GM18508 (cell line): ENCODE data around the gene C19orf44.

Experiments
- ATAC-seq: cut with Tn5 transposase; IDR thresholded peaks from one replicate; pipeline ENCODE4 v1.9.1; 2021; ENCODE audit warnings: moderate number of reproducible peaks; ENCODE audit not compliant: insufficient read depth, unreplicated experiment

The C19orf44 gene

DNA sequence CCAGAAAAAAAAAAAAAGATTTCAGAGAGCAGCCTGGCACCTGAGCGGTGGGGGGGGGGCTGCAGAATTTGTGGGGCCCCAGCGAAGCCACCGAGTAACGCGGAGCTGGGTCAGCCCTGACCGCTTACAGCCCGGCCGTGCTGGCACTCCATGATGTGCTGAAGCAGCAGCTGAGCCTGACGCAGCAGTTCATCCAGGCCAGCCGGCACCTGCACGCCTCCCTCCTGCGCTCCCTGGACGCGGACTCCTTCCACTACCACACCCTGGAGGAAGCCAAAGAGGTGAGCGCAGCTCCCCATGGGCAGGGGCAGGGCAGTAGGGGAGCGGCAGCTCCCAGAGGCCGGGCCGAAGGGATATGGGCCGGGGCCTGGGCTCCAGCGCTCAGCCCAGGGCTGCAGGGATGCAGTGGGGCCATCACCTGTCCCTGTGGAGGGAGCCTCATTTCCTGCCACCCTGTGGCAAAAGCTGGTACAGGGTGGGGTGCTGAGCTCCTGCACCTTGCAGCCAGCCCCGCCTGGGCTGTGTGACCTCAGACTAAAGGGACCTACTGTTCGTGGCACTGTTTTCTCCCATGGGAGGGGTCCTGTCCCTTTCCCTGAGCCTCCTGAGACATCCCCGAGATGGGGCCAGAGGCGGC, 18.3 kb downstream of the C19orf44 start:
- ATAC-seq: no peak

DNA sequence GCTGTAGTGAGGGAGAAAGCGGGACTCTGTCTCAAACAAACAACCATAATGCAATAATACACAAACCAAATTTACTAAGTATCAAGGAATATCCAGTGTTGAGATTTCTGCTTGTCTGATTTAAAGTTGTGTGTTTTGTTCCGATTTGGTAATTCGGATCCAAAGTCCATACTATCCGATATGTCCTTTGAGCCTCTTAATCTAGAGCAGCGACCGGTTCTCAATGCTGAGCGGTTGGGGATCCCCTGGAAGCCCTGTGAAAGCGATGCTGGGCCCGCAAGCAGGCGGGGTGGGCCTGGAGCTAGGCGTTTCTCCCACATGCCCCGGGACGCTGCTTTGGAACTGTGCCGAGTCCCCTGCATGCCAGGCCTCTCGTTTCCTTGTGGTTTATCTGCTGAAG, 20.2 kb downstream of the C19orf44 start:
- ATAC-seq: no peak

DNA sequence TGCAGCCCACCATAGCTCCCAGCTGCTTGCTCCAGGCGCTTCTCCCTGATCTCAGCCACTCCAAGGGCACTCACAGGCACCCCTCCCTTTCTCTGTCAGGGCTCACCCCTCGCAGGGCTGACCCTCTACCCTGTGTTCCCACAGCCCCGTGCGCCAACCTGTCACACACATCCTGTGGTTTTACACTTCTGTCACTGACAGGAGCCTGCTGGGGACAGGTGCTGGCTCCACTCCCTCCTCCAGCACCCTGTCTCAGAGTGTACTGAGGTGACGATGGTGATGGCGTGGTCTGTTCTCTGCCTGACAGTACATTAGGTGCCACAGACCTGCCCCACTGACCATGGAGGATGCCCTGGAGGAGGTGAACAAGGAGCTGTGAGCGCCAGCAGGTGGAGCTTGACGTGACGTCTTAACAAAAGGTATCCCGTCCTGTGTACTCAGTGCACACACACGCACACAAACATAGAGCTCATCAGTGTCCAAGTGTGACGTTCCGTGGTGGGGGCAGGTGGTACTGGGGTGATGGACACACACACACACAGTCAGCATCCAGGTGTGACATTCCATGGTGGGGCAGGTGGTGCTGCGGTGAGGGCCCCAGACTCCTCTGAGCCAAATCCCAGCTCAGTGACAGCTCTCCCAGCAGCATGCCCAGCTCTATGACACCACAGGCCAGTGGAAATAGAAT, 20.9 kb downstream of the C19orf44 start:
- ATAC-seq: no peak

DNA sequence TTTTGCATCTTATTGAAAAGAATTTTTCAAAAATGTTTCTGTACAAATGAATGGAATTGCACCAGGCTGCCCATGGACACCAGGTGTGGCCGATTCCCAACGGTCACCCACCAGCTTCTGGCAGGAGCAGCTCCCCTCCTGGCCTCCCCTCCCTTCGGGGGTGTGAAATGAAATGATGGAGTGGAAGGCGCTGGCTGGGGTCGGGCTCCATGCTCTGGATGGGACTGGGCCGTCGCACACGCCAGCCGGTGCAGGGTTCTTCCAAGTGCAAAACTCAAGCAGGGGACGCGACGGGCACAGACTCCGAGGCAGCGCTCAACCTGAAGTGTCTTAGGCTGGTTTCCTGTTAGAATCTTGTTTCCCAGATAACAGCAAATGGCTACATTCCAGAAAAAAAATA, 21.9 kb downstream of the C19orf44 start:
- ATAC-seq: no peak

DNA sequence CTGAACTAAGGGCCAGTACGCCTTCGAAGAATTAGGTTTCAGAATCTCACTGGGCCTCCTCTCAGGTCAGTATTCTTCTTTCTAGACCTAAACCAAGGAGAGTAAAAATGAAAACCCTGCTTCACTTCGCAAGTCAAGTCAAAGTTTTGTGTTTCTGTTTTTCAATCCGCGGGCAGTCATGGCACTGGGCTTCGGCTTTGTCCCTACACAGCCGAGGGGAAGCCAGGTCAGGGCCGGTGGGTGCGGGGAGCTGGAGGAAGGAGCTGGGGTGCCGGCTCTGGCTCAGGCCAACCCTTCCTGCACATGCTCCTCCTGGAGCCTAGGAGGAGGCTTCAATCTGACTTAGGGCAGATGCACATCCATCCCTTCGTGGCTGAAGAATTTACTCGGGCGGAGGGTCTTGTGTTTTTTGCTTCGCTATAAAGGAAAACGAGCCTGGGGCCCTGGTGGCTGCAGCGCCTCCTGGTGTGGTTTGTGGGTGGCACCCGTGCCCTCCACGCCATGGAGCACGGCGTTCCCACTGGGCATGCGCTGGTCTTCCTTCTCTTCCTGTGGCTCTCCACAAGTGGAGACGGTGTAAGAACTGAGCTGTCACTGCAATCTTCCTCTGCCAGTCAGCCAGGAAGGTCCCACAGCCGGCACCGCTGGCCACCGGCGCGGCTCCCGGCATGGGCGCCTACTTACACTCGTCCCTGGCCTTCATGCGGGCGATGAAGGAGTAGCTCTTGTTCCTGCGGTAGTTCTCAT, 22.5 kb downstream of the C19orf44 start:
- ATAC-seq: no peak

DNA sequence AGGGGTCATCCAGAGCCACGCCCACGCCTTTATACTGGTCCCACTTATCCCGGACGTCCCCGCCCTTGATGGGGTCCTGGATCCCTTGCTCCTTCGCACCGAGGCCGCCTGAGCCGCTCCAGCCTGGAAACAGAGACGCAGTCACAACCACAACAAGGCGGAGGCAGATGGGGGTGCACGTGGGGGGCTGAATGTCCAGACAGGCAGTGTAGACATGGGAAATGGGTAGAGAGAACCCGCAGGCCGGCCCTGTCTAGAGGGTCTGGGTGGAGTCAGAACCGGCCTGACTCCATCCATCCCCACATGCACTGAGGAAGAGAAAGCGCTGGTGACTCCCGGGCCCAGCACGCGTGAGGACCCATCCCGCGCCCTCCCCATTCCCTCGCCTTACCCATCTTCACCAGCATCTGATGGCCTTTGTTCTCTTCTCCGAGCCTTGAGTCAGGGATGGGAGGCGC, 23.1 kb downstream of the C19orf44 start:
- ATAC-seq: no peak

DNA sequence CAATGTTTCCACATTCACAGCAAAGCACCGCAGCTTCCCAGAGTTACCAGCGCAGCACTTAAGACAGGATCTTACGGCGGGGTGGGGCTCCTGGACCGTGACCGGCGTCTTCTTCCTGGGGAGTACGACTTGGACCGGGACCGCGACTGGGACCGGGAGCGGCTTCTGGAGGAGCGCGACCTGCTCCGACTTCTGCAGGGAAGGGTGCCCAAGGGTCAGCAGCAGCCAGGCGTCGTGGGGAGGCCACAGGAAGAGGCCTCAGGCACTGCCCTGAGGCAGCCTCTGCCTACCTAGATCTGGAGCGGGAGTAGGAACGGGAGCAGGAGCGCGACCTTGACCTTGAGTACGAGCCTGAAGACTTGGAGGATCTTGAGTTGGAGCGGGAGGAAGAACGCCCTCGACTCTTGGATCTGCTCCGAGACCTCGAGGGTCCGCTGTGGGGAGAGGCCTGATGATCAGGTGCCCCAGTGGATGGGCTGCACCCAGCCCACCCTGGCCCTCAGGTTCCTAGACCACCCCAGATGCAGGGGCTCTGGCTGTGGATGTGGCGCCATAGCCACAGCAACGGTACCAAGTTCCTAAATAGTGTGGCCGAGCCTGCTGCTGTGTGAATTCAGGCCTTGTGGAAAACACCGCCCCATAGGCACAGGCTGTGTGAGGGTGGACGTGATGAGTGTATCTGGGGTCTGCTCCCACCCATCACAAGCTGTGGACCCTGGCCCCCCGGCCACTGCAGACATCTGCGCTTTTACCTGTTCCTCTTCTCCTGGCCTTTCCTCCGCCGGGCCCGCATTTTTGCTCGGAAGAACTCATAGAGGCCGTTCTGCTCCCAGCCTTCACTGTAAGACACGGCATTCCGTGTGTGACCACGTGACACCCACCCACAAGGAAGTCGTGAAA, 24.1 kb downstream of the C19orf44 start:
- ATAC-seq: no peak

DNA sequence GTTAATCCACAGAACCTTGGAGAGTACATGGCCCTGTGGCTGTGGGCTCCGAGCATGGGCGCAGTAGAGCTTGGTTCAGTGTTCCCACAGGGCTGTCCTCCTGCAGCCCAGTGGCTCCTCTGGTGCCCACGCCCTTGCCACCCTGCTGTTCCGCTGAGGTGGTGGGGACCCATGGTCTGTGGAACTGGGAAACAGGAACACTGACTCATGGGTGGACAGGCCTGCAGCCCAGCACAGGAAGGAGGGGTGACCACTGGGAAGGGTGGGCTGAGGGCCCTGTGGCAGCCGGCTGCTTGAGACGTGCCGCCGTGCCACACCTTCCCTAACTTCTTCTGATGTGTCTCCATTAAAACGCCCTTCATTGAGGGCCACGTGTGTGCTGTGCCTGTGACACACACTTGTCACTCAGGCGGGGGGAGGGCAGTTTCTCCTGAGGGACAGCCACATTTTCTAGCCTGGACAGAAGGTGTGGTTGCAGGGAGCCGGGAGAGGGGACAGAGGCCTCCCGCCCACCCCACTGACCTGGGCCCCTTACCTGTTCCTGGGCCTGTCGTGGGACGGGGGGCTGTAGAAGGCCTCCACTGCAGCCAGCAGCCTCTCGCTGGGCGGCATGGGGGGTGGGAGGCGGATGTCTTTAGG, 24.9 kb downstream of the C19orf44 start:
- ATAC-seq: no peak

DNA sequence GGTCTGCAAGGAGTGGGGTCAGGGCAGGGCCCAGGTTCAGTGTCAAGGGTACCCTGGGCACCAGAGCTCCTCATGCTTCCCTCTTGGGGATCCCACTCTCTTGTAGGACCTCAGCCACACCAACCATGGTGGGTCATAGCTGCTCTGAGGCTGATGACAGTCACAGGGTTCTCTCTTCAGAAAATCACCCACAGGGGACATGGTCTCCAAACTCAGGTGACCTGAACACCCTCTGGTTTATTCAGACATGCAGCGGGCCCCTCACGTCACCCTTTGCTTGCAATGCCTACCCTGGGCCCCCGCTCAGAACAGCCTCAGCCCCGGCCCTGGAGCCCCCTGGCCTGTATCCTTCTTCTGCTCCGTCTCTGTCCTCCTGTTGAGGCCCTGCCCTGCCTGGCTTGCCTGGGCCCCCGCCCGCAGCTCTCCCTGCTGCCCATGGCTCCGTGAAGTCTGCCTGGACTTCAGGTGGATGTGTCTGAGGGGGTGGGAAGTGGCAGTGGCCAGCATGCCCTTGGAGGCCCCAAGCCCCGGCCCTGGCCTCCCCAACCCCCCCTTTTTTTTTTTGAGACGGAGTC, 25.6 kb downstream of the C19orf44 start:
- no peak for ATAC-seq

DNA sequence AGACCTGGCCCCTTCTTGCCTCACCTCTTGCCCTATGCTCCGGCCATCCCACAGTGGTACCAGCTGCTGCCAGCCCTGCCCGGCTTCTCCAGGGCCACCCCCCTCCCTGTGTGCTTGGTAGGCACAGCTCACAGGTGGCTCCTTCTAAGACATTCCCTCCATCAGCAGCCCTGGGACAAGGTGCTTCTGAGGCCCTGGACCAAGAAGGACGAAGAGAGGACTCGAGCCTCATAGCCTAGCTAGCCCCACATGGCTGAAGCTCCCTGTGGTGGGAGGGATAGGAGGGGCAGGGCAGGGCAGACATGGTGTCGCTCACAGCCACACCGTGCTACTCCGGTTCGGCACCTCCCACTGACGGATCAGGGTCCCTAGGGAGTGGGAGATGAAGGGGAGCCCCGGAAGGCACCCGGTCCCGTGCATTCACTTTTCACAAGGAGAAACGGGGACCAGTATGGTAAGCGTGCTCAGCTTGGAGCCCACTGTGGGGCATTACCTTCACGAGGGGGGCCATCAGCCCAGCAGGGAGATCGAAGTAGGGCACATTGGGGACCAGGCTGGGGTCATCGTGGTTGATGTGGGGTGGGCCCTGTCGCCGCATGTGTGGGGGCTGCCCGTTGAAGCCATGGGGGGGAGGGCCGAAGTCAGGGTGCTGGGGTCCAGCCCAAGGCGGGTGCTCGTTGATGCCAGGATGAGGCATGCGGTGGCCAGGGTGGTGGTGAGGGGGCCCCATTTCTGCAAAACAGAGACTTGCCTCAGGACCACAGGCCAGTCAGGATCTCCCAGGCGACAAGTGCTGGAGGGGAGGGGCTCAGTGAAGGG, 26.6 kb downstream of the C19orf44 start:
- no peak for ATAC-seq

DNA sequence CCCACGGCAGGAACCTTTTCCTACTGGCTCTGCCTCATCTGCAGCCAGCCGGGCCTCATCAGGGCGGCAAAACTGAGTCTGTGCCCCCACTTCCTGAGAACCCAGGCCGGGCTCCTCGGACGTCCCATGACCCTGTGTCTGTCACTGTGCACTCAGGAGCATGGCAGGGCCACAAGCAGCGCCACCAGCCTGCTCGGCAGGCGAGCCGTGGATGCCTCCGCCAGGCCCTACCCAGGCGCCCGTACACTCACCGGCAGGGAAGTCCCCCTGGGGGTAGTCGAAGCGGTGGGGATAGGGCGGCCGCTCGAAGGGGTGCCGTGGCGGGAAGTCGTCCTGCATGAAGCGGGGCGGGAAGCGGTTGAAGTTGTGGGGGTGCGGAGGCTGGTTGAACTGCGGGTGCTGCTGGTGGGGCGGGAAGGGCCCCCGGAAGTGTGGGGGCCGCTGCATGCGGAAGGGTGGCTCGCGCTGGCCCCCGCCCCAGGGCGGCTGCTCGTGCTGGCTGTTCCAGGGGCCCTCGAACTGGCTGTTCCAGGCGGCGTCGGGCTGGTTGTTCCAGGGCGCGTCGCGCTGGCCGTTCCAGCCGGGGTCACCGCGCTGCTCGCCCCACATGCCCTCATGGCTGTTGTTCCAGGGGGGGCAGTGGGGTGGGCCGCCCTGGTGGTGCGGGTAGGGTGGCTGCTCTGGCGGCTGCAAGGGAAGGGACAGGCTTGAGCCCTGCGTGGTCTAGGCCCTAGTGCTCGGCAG, 29.0 kb downstream of the C19orf44 start:
- ATAC-seq: no peak

DNA sequence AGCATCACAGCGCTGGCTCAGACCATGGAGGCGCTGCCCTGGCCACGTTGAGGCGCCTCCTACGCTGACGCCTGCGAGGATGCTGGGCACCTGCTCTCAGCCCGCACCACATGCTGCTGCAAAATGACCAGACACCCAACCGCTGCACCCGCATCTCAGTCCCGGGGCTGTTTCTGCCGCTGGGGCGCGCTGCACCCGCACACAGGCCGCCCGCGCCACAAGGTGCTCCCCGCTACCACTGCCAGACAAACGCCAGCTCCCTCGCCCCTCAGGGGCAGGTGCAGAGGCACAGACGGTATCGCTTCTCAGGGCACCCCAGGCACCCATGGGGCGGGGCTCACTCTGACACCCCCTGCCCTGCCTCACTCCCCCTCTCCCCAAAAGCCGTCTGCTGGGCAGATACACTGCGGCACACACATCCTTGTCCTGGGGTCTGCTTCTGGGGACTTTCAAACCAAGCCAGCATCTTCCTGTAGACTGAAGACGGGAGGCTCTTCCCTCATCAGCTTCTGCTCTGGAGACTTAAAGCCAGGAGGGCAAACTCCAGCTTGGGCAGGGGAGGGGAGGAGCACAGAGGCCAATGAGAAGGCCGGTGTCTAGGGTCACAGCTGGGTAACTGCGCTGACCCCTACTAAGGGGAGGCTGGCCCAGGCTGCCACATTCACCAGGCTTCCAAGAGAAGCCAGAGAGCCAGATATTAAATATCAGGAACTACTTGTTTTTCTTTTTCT, 29.7 kb downstream of the C19orf44 start:
- ATAC-seq: no peak

DNA sequence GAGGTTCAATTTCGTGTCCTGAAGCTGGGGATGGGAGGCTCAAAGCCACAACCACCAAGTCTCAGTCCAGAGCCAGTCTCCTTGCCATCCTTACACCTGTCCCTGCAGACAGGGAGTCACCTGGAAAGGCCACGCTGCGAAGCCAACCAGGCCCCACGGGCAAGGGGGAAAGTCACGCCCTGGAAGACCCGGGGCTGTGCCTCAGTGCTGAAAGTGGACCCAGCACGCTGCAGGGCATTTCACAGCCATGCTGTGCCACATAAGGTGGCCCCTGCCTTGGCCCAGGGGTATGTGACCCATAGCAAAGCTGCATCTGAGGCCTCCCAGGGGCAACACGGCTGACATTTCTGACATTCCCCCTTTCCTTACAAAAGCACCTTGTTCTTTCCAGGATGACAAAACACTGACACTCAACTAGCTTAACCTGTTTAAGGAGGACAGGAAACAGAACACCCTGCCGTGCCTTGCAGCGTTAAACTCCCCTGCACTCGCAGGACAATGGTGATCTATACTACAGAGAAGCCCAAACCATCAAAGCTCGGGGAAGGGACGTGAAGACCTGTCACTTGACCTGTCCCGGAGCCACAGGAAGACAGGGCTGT, 31.2 kb downstream of the C19orf44 start:
- no peak for ATAC-seq

DNA sequence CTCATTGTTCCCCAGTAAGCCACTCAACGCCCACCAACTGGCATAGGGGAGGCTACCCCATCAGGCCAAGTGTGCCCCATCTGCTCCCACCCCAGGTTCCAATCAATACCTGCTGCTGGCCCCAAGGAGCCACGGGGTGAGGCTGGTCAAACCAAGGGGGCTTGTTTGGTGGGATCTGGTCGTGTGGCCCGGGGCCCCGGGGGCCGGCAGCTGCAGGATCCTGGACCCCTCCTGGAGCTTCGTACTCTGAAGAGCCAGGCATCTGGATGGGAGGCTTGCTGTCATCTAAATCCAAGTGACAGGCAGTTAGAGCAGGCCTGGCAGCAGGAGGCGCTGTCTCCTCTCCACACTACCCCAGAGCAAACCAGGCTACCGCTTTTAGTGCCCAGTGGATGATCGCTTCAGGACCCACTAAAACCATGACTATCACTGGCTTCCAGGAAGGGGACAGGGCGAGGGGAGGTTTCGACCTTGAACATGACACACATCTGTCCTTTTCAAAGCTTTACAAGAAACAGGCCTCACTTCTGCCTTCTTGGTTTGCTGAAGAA, 31.9 kb downstream of the C19orf44 start:
- ATAC-seq: no peak

DNA sequence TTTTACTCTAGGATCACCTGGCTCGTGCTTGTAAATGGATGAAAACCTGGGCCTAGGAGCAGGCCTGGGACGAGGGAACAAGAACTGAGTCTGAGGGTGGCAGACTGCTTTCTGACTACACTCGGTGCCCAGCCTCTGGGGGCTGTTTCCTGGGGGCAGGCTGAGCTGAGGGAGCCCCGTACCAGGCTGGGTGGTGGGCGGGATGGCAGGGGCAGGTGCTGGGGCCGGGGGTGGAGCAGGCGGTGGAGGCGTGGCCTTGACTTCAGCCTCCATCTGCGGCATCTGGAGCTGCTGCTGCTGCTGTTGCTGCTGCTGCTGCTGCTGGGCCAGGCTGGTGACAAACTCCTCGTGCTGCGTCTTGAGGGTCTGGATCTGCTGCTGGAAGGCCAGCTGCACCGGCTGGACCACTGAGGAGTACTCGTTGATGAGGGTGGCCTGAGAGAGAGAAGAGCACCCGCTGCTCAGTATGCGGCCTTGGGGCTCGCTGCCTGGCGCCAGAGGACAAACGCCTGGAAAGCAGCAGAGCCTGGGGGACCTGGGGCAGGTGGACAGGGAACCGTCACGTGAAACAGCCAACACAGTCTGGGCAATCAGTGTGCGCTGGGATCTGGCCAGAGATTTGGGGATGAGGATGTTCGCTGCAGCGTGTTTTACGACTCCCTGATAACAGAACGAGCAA, 33.4 kb downstream of the C19orf44 start:
- no peak for ATAC-seq
